C4-2B (cell line): ENCODE results near the gene ENGASE.

Experiments used
- CTCF ChIP-seq: fragments of 450-650 bp; conservative IDR thresholded peaks from 2 replicates; pipeline ENCODE4 v1.5.1; 2017; ENCODE audit warnings: mild to moderate bottlenecking
- ZFX ChIP-seq: fragments of 450-650 bp; IDR thresholded peaks from 2 replicates; pipeline ENCODE4 v1.6.1; 2017

- TF ChIP-seq CTCF (no peak), ZFX (no peak)
Measured at GRCh38 chr17:79108232-79108850, 33.7 kb downstream of the ENGASE start.
